HG02973 (cell line): ENCODE results near the gene TMX4.

Experiments
- ATAC-seq: cut with Tn5 transposase; IDR thresholded peaks from one replicate; pipeline ENCODE4 v1.9.1; 2021; ENCODE audit warnings: moderate library complexity; ENCODE audit not compliant: unreplicated experiment

The TMX4 gene

DNA sequence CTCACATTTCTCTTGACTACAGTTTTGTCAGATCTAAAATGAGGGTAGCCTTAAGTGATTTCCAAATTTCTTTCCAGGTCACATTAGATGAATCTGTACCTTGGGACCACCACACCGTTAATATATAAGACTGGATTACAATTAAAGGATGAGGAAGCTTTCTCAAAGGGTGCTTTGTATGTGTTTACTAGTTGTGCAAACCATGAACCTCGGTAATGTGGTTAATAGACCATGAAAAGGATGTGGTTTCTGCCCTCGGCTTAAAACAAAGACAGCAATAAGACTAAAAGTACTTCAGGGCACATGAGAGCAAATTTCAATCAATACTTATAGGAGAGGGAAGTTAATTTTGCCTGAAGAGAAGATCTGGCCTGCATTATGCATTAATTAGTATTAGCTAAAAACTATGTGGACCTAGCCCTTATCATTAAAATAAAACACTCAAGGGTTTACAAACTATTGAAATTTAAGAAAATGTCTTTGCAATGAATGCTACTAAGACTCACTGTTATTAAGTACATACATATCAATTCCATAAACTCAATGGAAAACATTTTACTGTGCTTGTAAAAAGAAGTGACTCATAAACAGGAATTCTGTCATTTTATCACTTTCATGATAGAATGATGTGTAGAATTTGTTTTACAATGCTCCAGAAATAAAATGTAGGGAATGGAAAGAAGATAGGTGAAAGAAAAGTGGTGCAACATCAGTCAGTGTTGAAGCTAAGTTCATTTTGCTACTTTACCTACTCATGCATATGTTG is 936 bp upstream of the TMX4 start:
- peak; percentile 41 for ATAC-seq

DNA sequence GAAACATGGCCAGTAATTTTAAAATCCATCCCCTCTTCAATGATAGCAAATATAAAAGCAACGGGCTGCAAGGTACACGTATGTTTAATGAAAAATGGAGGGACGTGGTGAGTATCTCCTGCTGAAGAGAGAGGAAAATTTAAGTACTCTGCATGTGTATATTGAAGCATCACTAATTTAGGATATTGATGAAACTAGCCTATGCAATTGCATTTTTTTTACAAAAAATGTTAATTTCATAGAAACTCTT is 362 bp upstream of the TMX4 start:
- no peak for ATAC-seq

DNA sequence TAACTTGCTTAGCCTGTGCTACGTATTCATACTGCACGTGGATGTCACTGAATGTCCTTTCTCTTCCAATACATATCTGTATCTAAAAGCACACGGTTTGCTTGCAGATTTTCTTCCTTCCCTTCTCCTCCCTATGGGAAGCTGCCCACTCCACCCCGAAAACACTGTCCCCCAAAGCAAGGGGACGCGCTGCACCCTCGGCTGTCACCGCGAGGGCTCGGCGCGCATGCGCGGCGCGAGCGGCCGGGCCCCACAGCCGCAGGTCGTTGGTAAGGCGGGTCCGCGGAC is 659 bp downstream of the TMX4 start:
- peak; percentile 53 for ATAC-seq

DNA sequence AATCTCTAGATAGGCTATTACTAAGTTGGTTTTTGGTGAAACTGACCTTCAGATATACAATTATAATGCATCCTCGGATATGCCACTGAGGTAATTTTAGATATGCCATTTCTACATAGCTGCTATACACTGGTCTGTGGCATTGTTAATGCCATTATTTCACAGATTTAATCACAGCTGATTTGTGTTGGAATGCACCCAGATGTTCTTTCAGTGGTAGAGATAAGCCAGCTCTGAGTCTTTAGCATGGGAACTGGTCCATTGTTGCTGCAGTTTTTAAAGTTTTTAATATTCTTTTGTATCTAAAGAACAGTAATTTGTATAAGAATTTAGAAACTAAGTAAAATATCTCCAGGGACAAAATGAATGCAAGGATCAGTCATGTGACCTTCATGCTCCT is 6.8 kb downstream of the TMX4 start:
- ATAC-seq: no peak

DNA sequence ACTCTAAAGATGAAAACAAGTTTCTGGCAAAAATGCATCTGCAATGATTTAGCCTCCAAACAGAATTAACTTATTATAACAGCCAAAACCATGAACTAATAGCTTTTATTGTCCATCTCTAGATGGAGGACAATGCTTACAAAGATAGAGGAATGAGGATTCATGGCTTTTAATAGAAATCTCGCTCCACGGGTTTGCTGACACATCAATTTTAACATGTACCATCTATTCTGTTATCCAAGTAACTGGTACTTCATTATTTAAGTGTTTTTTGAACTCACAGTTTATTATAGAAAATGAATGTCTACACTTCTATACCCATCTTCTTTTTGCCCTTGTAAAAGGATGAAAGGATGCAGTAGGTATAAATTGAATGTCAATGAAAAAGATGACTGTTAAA is 10.8 kb downstream of the TMX4 start:
- ATAC-seq: no peak

DNA sequence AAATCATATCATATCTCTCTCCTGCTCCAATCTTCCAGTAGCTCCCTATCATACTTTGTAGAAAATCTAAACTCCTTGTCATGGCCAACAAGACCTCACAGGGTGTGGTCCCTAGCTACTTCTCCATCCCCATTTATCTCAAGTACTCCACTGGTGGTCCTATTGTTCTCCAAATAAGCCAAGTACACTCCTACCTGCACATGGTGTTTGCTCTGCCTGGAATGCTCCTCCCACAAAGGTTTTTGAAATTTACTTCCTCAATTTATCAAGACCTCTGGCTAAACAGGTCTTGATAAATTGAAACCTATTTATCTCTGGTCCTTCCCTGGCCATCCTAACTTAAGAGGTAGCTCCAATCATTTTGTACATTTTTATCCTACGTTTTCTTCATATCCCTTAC is 12.1 kb downstream of the TMX4 start:
- no peak for ATAC-seq

DNA sequence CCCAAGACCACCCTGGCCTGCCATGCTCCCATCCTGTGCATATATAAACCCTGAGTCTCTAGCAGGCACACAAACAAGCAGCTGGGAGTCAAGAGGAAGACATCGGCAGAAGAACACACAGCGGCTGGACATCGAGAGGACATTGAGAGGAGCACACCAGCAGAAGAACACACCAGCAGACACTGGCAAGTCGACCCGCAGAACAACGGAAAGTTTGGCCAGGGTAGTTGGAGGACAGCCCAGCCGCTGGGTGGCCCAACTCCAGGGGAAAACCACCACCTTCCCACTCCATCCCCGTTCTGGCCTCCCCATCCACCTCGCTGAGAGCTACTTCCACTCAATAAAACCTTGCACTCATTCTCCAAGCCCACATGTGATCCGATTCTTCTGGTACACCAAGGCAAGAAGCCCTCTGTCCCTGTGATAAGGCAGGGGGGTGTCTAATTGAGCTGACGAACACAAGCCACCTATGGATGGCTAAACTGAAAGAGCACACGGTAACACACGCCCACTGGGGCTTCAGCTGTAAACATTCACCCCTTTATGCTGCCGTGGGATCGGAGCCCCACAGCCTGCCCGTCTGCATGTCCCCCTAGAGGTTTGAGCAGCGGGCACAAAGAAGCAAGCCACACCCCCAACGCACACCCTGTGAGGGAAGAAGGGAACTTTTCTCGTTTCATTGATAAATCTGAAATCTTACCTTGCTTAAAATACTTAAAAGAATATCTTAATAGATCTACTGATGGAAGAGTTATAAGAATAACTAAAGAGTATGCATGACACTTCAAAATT is 13.8 kb downstream of the TMX4 start:
- no peak for ATAC-seq

DNA sequence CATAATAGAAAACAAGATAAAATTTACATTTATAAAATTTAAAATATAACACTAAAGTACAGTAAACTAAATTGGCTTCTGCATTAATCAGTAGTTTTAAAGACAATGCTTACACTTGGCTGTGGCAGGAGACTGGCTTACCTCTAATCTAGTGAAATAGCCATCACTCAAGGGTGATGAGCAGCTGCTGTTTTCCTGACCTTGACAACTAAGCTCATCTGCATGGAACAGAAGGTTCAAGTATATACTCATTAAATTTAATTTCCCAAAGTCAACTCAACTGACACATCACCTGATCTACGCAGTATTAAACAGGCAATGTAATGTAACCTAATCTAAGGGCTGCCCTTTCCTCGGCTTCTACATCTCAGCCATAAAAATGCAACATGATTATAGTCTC is 14.5 kb downstream of the TMX4 start:
- no peak for ATAC-seq

DNA sequence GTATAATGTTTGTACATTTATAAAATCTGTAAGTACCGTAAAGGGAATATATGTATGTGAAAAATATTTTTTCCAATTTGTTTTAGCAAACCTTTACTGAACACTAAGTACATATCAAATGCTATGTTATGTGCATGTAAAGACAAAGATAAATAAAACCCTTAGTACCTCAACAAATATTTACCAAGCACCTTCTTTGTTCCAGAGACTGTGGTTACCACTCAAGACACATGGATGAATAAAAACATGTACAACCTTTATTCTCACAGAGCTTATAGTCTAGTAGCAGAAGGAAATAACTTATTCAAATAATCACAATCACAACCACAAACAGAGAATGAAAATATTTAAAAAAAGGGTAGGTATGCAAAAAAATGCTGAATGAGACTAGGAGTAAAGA is 17.5 kb downstream of the TMX4 start:
- no peak for ATAC-seq

DNA sequence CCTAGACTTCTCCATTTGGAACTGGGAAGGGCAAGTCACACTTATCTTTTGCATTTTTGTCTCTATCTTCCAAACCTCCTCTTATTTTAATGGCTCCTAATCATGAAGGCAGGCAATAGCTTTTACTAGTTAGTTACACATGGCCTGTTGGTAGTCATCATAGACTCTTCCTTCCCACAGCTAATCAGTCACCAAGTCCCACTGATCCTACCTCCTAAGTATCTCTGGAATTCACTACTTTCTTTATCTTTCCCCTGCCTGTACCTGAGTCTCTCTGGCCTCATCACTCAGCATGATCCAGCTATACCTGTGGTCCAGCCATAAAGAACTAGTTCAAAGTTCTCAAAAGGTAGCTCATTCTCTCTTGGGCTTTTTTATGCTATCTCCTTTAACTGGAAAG is 18.8 kb downstream of the TMX4 start:
- ATAC-seq: no peak

DNA sequence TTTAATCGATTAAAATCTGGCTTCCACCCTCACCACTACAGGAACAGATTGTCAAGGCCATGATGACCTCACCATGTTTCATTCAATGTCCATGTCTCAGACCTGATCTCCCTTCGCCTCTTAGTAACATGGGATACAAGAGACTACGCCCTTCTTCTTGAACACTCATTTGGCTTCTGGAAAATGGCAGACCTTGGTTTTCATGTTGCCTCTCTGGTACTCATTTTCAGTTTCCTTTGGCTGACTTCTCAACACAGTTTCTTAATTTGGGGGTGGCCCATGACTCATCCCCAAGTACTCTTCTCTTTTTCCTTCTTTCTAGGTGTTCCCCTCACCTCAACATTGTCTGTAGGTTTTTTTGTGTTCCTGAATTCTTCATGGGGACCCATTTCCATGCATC is 22.7 kb downstream of the TMX4 start:
- no peak for ATAC-seq

DNA sequence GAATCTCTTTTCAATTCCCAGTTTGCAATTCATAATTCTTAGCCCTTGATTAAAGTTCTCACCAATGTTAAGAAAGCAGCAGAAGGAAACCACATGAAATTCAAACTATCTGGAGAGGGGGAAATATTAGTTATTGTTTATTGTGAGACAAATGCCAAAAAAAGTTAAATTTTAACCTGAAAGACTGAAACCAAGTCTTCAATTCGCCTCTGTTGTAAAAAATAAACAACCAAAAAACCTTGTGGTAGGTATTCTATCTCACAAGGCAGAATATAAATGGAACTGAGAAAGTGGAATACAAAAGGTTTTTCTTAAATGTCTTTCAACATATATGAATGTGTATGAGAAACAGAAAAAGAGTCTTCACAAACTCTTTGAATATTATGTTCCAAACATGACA is 24.8 kb downstream of the TMX4 start:
- ATAC-seq: no peak

DNA sequence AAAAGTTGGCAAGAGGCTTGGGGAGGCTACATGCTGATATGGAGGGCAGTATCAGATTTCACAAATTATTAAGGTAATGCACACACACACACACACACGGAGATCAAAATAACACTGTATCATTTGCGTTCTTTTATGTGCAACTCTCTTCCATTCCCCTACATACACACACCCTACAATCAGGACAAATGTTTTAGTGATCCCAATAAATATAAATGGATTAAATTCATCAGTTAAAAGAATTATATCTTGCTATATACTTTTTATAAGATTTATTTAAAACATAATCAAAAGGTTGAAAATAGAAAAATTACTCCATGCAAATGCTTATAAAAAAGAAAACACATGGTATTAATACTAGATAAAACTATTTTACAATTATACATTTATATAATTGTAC is 25.9 kb downstream of the TMX4 start:
- ATAC-seq: no peak

DNA sequence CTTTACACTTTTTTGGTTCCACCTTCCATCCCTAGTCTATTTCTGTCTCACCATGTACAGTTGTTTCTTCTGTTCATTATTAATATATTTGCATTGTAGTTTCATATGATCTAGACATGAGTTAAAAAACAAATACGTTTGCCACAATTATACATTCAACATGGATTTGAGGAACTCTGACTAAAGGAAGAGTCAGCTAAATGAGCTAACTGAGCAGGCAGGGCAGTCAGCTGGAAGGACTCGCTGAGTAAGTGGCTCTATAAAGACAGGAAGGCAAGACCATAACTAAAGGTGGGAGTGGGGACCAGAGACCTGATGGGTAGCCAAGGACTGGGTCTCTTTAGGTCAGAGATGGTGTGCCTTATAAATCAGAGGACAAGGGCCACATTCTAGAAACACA is 26.3 kb downstream of the TMX4 start:
- ATAC-seq: no peak

DNA sequence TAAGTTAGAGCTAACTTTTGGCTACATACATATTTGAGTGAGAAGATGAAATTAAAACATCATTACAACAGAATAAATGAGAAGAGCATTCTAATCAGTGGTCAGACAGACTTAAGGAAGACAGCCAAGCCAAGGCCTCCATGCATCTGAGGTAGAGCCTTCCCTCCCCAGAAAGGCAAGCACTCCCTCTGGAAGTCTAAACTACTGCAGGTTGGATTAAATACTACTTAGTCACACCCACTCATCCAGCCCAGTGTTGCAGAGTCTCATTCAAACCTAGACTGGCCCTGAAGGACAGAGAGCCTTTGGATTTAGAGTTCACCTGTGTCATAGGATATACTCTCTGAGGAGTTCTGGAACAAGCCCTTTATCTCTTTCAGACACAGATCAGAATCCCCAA is 29.2 kb downstream of the TMX4 start:
- no peak for ATAC-seq

DNA sequence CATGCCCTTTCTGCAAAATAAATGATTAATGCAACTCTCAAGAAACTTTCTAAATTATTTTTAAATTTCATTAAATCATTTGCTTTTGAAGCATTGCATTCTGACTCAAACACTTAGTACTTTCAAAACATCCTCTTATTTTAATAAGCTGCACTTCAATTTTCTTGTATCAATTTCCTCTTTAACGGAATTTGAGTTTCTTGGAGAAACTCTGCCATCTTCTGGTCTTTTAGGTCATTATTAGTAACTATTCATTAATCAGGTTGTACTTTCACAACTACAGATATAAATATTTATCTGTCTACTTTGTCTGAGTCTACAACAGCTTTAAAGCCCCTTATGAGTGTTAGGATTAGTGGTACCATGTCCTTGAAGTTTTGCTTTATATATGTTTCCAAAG is 30.2 kb downstream of the TMX4 start:
- ATAC-seq: no peak

DNA sequence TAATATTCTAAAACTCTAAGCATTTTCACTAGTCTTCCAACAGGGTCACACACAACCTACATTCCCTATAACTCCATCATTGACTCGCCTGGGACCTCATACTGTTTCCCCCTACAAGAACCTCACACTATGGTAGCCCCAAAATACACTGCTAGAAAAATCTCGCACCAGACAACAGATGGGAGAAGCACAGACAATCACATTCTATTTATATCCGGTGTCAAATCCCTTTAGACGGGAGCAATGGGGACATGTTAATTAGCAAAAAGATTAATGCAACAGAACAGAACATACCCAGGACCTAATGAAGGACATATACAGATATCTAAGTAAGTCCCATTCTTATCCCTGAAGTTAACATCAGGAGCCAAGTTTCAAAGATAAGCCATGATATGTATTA is 33.6 kb downstream of the TMX4 start:
- ATAC-seq: no peak

DNA sequence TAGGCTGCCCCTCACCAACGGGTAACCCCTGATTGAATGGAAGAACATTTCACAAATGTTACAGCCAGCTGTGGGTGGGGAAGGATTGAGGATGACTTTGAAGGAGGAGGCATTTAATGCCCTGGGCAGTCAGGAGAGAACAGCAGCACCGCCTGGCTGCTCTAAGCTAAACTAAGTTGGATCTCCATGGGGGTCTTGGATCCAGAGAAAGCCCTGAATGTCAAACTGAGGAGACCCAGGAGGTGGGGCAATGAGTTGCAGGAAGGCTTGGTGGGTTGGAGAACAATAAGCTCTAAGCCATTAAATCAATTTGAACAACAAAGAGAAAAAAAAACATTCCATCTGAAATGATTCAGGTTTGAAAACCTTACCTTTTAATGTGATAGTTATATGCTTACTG is 35.4 kb downstream of the TMX4 start:
- no peak for ATAC-seq

DNA sequence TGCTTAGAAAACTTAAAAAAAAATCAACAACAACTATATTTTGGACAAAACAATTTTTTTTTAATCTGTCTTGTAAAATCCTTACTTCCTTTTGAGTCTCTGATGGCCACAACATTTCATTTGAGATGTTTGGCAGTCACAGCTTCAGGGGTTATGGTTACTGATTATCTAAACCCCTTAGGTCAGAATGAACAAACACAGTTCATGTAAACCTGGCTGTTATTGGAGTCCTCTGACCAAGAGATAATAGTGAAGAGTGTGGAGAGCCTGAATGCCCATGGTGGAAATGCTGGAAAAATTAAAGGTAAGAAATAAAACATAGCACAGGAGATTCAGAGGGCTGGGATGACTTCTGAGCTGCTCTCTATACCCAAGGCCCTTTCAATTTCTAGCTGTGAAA is 38.2 kb downstream of the TMX4 start:
- no peak for ATAC-seq

DNA sequence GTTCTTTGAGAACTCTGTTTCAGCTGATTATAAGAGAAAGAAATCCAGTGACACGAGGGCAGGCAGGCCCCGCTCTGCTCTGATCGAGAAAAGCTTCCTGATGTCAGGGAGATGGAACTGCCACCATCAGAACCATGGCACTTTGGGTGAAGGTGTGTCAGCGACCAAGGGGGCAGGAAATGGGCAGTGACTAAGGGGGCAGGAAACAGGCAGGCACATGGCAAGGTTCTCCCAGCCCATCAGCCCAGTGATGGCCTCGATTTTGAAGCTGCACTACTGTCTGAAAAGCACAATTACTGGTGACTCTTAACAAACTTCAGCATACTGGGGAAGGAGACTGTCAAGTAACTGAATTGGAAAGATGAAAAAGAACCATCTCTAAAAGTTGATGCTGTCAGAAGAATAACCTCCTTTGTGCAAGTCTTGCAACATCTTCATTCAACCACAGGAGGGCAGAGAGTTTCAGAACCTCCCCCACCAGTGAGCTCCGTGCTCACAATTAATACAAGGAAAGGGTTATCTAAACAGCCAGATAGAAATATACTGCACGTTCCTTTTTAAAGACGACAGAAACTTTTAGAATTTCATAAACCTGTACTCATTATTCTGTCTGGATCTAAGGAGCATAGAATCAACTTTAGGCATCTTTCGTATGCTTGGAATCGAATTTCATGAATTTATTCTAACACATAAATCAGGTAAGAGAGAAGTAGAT is 39.1 kb downstream of the TMX4 start:
- peak; percentile 89 for ATAC-seq

DNA sequence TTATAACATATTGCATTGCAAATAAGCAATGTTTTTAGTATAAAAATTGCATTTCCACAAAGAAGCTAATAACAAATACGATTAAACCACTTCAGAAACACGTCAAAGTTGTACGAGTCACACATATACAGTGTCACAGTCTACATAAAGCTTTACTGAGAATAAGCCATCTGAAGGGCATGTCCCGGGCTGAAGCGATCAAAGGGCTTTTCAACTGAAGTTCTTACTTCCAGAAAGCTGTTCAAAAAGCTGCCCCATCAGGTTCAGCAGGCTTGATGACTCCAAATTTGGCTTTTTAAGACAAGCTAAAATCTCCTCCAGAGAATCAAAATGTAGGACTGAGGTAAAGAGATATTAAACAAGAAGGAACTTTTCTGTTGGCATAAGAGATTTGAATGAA is 41.9 kb downstream of the TMX4 start:
- ATAC-seq: no peak

DNA sequence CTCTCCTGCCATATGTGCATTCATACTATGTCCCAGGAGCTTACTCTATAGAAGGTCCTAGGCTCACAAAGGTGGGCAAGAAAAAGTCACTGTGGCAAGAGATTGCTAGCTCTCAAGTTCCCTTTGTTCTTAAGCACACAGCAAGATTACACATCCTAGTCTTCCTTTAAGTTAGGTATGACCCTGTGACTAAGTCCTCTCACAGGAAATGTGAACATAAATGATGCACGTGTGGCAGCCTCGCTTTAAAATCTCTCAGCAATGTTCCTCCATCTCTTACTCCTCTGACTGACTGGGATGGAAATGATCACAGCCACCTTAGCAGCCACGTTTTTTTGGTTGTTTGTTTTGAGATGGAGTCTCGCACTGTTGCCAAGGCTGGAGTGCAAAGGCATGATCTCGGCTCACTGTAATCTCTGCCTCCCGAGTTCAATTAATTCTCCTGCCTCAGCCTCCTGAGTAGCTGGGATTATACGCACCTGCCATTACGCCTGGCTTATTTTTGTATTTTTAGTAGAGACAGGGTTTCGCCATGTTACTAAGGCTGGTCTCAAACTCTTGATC is 43.6 kb downstream of the TMX4 start:
- no peak for ATAC-seq
